Epithelial cell of alveolus of lung (primary cell): ENCODE results near the gene NAE1. TPM values are rescaled to one million over a fixed set of nuclear protein-coding genes. Genes with fewer than 3 reads are reported as not detected.

Source experiments
- total RNA-seq: library from RNA; depleted of rRNA; stranded (reverse); fragments of >200 nt; gene quantifications from 2 replicates; pipeline ENCODE4 v1.2.1, GENCODE V29; 2015

The NAE1 gene
- total RNA-seq: 45.8 and 58.7 TPM in 2 replicates

GRCh38 chr16:66830422-66831404, at the start of gene NAE1:
TSS of gene NAE1 (minus strand) at chr16:66830976. CDS start at chr16:66830899, 77 bp downstream.

GRCh38 chr16:66844342-66845079, 13.7 kb upstream of the NAE1 start, which contains the start of gene CA7:
TSS of gene CA7 (plus strand) at chr16:66844414. CDS start at chr16:66844488, 74 bp downstream.

GRCh38 chr16:66801320-66802105, 29.3 kb downstream of the NAE1 start, which contains the start of gene TERB1:
TSS of gene TERB1 (minus strand) at chr16:66801584. CDS start at chr16:66796798, 4,786 bp downstream.

Other genes starting within 250 kb of the NAE1 start
- gene CMTM3, start 226.3 kb downstream of the NAE1 start, total RNA-seq: 60.4 and 80.2 TPM in 2 replicates
- gene CMTM4, start 134.2 kb downstream of the NAE1 start, total RNA-seq: 15.0 and 19.4 TPM in 2 replicates
- gene DYNC1LI2, start 79.4 kb downstream of the NAE1 start, total RNA-seq: 50.6 and 75.2 TPM in 2 replicates
- not detected in 2 replicates for gene TERB1, start 29.4 kb downstream of the NAE1 start, total RNA-seq
- gene CA7, start 13.4 kb upstream of the NAE1 start, total RNA-seq: not detected in 2 replicates
- 6.6 and 45.2 TPM in 2 replicates for gene PDP2, start 49.5 kb upstream of the NAE1 start, total RNA-seq
- gene CDH16, start 87.9 kb upstream of the NAE1 start, total RNA-seq: not detected in 2 replicates
- 3.8 and 7.5 TPM in 2 replicates for gene RRAD, start 94.6 kb upstream of the NAE1 start, total RNA-seq
- 129 and 149 TPM in 2 replicates for gene CIAO2B, start 103.4 kb upstream of the NAE1 start, total RNA-seq
- gene CES2, start 104.5 kb upstream of the NAE1 start, total RNA-seq: 19.0 and 22.8 TPM in 2 replicates
- 0.24 TPM in 1 of 2 replicates, not detected in the other for gene CES3, start 130.3 kb upstream of the NAE1 start, total RNA-seq
- gene CES4A, start 157.6 kb upstream of the NAE1 start, total RNA-seq: 0.65 and 2.4 TPM in 2 replicates
- gene CBFB, start 198.2 kb upstream of the NAE1 start, total RNA-seq: 39.8 and 48.2 TPM in 2 replicates